ENCODE results near the gene ZNF71.

ZNF71 gene

DNA sequence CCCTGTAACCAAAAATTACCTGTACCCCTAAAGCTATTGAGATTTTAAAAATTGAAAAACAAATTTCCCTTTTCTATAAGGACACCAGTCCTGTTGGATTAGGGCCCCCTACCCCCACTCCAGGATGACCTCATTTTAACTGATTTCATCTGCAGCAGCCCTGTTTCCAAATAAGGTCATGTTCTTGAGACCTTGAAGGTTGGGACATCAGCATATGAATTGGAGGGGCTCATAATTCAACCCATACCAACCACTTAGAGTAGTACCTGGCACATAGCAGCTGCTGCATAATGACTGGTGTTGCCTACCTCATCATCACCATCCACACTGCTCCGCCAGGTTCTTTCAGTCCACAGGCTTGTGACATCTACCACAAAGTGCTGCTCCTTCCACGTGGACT lies 17.6 kb downstream of the ZNF71 start:
- TF ChIP-seq, protein P1, sequence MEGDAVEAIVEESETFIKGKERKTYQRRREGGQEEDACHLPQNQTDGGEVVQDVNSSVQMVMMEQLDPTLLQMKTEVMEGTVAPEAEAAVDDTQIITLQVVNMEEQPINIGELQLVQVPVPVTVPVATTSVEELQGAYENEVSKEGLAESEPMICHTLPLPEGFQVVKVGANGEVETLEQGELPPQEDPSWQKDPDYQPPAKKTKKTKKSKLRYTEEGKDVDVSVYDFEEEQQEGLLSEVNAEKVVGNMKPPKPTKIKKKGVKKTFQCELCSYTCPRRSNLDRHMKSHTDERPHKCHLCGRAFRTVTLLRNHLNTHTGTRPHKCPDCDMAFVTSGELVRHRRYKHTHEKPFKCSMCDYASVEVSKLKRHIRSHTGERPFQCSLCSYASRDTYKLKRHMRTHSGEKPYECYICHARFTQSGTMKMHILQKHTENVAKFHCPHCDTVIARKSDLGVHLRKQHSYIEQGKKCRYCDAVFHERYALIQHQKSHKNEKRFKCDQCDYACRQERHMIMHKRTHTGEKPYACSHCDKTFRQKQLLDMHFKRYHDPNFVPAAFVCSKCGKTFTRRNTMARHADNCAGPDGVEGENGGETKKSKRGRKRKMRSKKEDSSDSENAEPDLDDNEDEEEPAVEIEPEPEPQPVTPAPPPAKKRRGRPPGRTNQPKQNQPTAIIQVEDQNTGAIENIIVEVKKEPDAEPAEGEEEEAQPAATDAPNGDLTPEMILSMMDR (IDR thresholded peaks at IDR 0.05; ENCODE audit: insufficient read depth, low read length, missing control alignments), result no peak
- no peak overlapping the region for H3K4me3 ChIP-seq (ENCODE audit: low read depth, low read length)
- DNase-seq (ENCODE audit: low read depth, low spot score), result no peak
- POLR2A ChIA-PET, result no interaction called here
- CTCF ChIA-PET, result interaction anchor here (0.6 kb wide), 1 partner anchor 277 kb away, joined by 3 read pairs; no protein-coding TSS in a partner anchor

DNA sequence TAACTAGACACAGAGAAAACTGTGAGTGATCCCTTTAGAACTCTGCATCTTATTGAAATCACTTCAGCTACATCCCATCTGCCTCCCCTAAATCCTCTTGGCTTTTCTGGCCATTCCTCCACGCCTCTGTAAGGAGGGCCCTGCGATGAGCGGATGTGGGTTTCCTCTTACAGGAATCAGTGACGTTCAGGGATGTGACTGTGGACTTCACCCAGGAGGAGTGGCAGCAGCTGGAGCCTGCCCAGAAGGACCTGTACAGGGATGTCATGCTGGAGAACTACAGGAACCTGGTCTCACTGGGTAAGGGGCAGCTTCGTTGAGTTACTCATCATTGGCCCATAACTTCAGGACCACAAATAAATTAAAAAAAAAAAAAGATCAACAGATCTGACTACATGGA lies 18.5 kb downstream of the ZNF71 start:
- H3K4me3 ChIP-seq (ENCODE audit: low read depth, low read length), result no peak overlapping the region
- TF ChIP-seq, protein P1 (IDR thresholded peaks at IDR 0.05; ENCODE audit: insufficient read depth, low read length, missing control alignments), result no peak
- CTCF ChIA-PET, result no interaction called here
- no peak for DNase-seq (ENCODE audit: low read depth, low spot score)
- POLR2A ChIA-PET, result no interaction called here

DNA sequence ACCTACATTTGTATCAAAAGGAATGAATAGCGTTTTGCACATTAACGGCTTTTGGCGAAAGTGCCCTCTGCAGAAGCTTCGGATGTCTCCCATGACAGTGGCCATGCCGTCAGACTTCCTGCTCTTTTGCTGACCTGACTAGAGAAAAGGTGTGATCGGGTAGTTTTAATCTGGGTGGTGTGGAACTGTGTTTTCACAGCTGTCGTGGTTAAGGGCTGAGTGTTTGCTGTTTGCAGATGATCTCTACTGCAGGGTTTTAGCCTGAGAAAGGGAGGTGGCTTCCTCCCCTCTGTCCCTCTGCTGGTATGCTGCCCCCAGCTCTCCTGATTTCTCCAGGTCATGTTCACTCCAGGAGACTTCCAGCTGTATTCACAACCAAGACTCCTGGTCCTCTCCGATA lies 22.4 kb downstream of the ZNF71 start:
- TF ChIP-seq, protein P1 (IDR thresholded peaks at IDR 0.05; ENCODE audit: insufficient read depth, low read length, missing control alignments), result no peak
- H3K4me3 ChIP-seq (ENCODE audit: low read depth, low read length), result no peak overlapping the region
- DNase-seq (ENCODE audit: low read depth, low spot score), result no peak
- ChIA-PET CTCF (no interaction called here), POLR2A (no interaction called here)

DNA sequence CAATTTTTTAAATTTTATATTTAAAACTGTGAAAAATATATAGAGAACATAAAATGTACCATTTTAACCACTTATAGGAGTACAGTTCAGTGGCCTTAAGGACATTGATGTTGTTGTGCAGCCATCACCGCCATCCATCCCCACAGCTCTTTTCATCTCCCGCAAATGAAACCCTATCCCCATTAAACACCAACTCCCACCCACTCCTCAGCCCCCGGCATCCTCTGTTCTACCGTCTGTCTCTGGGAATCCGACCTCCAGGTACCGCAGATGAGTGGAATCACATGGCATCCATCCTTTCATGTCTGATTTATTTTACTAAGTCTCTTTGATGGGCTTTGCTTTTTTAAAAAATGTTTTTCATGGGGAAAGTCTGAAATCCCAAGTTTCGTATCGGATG lies 24.0 kb downstream of the ZNF71 start:
- ChIA-PET POLR2A (no interaction called here), CTCF (no interaction called here)
- H3K4me3 ChIP-seq (ENCODE audit: low read depth, low read length), result no peak overlapping the region
- DNase-seq (ENCODE audit: low read depth, low spot score), result no peak
- TF ChIP-seq, protein P1 (IDR thresholded peaks at IDR 0.05; ENCODE audit: insufficient read depth, low read length, missing control alignments), result no peak

DNA sequence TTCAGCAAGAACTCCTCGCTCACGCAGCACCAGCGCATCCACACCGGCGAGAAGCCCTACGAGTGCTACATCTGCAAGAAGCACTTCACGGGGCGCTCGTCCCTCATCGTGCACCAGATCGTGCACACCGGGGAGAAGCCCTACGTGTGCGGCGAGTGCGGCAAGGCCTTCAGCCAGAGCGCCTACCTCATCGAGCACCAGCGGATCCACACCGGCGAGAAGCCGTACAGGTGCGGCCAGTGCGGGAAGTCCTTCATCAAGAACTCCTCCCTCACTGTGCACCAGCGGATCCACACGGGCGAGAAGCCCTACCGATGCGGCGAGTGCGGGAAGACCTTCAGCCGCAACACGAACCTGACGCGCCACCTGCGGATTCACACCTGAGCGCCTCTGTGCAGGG lies 27.3 kb downstream of the ZNF71 start:
- ChIA-PET POLR2A (no interaction called here), CTCF (no interaction called here)
- no peak overlapping the region for H3K4me3 ChIP-seq (ENCODE audit: low read depth, low read length)
- TF ChIP-seq, protein P1 (IDR thresholded peaks at IDR 0.05; ENCODE audit: insufficient read depth, low read length, missing control alignments), result no peak
- no peak for DNase-seq (ENCODE audit: low read depth, low spot score)

DNA sequence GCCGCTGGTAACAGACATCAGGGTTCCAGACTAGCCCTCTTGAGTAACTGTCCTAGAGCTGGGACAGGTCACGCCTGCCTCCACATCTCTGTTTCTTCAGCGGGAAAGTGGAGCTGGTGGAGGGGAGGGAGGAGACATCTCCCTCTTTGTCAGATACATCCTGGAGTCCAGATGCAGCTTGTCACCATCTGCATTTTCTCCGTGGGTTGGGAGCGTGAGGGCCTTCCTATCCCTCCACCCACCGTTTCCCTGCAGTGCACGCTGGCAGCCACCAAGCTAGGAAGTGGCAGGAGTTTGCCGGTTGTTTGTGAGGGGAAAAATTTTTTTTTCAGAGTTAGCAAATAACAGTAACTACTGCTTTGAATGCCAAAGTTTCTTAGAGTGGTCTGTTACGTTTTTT lies 27.9 kb downstream of the ZNF71 start:
- TF ChIP-seq, protein P1 (IDR thresholded peaks at IDR 0.05; ENCODE audit: insufficient read depth, low read length, missing control alignments), result no peak
- POLR2A ChIA-PET, result no interaction called here
- no peak overlapping the region for H3K4me3 ChIP-seq (ENCODE audit: low read depth, low read length)
- CTCF ChIA-PET, result no interaction called here
- DNase-seq (ENCODE audit: low read depth, low spot score), result no peak

Measured in AG04449 (cell line).